Subcutaneous abdominal adipose tissue (tissue), 5 donors: ENCODE measurements around the gene OTUD7B.
A peak's percentile ranks its signal among the peaks of the same experiment; 100 is the strongest.

Experiments used
- H3K27ac ChIP-seq: one replicate; pipeline ENCODE4 v1.7.0; 2013; ENCODE audit warnings: low read depth, mild to moderate bottlenecking, inconsistent platforms, low read length, moderate library complexity
- H3K27me3 ChIP-seq, 5 donors: one replicate each; pipeline ENCODE4 v1.7.0; 2013; ENCODE audit warnings: low read length in 5 of 5, inconsistent platforms in 1 of 5; ENCODE audit not compliant: control insufficient read depth in 5 of 5, insufficient read depth in 4 of 5
- H3K36me3 ChIP-seq, 5 donors: one replicate each; pipeline ENCODE4 v1.7.0; 2013; ENCODE audit warnings: low read length in 5 of 5; ENCODE audit not compliant: control insufficient read depth in 5 of 5, insufficient read depth in 5 of 5
- H3K4me1 ChIP-seq, 5 donors: one replicate each; pipeline ENCODE4 v1.7.0; 2013; ENCODE audit warnings: low read length in 5 of 5, mild to moderate bottlenecking in 3 of 5, moderate library complexity in 1 of 5; ENCODE audit not compliant: control insufficient read depth in 5 of 5, insufficient read depth in 5 of 5
- H3K4me3 ChIP-seq, 5 donors: one replicate each; pipeline ENCODE4 v1.7.0; 2013; ENCODE audit warnings: low read length in 5 of 5, low read depth in 1 of 5
- H3K9ac ChIP-seq, 5 donors: one replicate each; pipeline ENCODE4 v1.7.0; 2013; ENCODE audit warnings: low read length in 5 of 5, mild to moderate bottlenecking in 4 of 5, moderate library complexity in 3 of 5
- H3K9me3 ChIP-seq, 5 donors: one replicate each; pipeline ENCODE4 v1.7.0; 2013; ENCODE audit warnings: low read length in 5 of 5; ENCODE audit not compliant: control insufficient read depth in 5 of 5
- donor health status: healthy.
- donor health status: healthy.
- donor health status: healthy.
- donor health status: healthy.
- donor health status: healthy.

The OTUD7B gene

GRCh38 chr1:149928401-149928724, 82.2 kb downstream of the OTUD7B start:
- peak overlapping the region in 4 of 5 donors; percentile 84 to 96 (median 94) for H3K9ac ChIP-seq
- H3K4me3 ChIP-seq = peak overlapping the region; percentile 94 to 98 (median 96)
- peak overlapping the region; percentile 90 for H3K27ac ChIP-seq
- H3K36me3 ChIP-seq = peaks cover 14 to 39% (median 37%) of the 10 kb centered on the region in 5 donors
- peaks cover 6 to 30% (median 28%) of the 10 kb centered on the region in 5 donors for H3K4me1 ChIP-seq
- H3K9me3 ChIP-seq = no peaks in the 10 kb centered on the region
- no peaks in the 10 kb centered on the region for H3K27me3 ChIP-seq

- Histone ChIP-seq H3K36me3 (peaks cover 19 to 45% (median 42%) of the 10 kb centered on the region in 5 donors), H3K27me3 (no peaks in the 10 kb centered on the region), H3K27ac (peak within 1 kb of the TSS; percentile 90), H3K4me1 (peaks cover 6 to 30% (median 28%) of the 10 kb centered on the region in 5 donors), H3K9me3 (no peaks in the 10 kb centered on the region), H3K9ac (peak within 1 kb of the TSS; percentile 84 to 96 (median 94)), H3K4me3 (peak within 1 kb of the TSS; percentile 94 to 98 (median 96))
These were observed 82.7 kb downstream of the OTUD7B start, which contains the start of gene SF3B4 for GRCh38 chr1:149927563-149928400. Gene SF3B4, minus strand, starts transcription at chr1:149927803. Its CDS starts 44 bp downstream, at chr1:149927759.

- H3K9me3 ChIP-seq = no peaks in the 10 kb centered on the region
- H3K27ac ChIP-seq = peak overlapping the region; percentile 90
- H3K27me3 ChIP-seq = no peaks in the 10 kb centered on the region
- peak overlapping the region; percentile 84 to 96 (median 94) for H3K9ac ChIP-seq
- H3K4me3 ChIP-seq = peak overlapping the region; percentile 94 to 98 (median 96)
- H3K36me3 ChIP-seq = peaks cover 22 to 50% (median 44%) of the 10 kb centered on the region in 5 donors
- H3K4me1 ChIP-seq = peaks cover 6 to 30% (median 28%) of the 10 kb centered on the region in 5 donors
These were observed 83.4 kb downstream of the OTUD7B start for GRCh38 chr1:149927056-149927562.

GRCh38 chr1:149926296-149926695, 84.2 kb downstream of the OTUD7B start:
- Histone ChIP-seq H3K27ac (no peak overlapping the region), H3K4me3 (peak overlapping the region in 3 of 5 donors; percentile 8 to 96 (median 96)), H3K4me1 (peaks cover 6 to 30% (median 28%) of the 10 kb centered on the region in 5 donors), H3K9me3 (no peaks in the 10 kb centered on the region), H3K9ac (no peak overlapping the region), H3K36me3 (peaks cover 24 to 47% (median 42%) of the 10 kb centered on the region in 5 donors), H3K27me3 (no peaks in the 10 kb centered on the region)

- H3K4me3 ChIP-seq = no peak overlapping the region
- H3K27ac ChIP-seq = no peak overlapping the region
- H3K9me3 ChIP-seq = no peaks in the 10 kb centered on the region
- H3K27me3 ChIP-seq = no peaks in the 10 kb centered on the region
- peaks cover 24 to 45% (median 42%) of the 10 kb centered on the region in 5 donors for H3K36me3 ChIP-seq
- peaks cover 6 to 30% (median 28%) of the 10 kb centered on the region in 5 donors for H3K4me1 ChIP-seq
- no peak overlapping the region for H3K9ac ChIP-seq
These were observed 84.8 kb downstream of the OTUD7B start for GRCh38 chr1:149925751-149926150.

GRCh38 chr1:149925345-149925744, 85.2 kb downstream of the OTUD7B start:
- Histone ChIP-seq H3K4me3 (no peak overlapping the region), H3K9ac (peak overlapping the region in 1 of 5 donors; percentile 24), H3K36me3 (peaks cover 24 to 45% (median 42%) of the 10 kb centered on the region in 5 donors), H3K9me3 (no peaks in the 10 kb centered on the region), H3K4me1 (peaks cover 6 to 30% (median 28%) of the 10 kb centered on the region in 5 donors), H3K27ac (no peak overlapping the region), H3K27me3 (no peaks in the 10 kb centered on the region)

GRCh38 chr1:149923626-149924025, 86.9 kb downstream of the OTUD7B start:
- no peak overlapping the region for H3K9ac ChIP-seq
- H3K4me3 ChIP-seq = no peak overlapping the region
- peaks cover 24 to 45% (median 42%) of the 10 kb centered on the region in 5 donors for H3K36me3 ChIP-seq
- no peaks in the 10 kb centered on the region for H3K9me3 ChIP-seq
- no peaks in the 10 kb centered on the region for H3K27me3 ChIP-seq
- no peak overlapping the region for H3K27ac ChIP-seq
- peaks cover 6 to 33% (median 26%) of the 10 kb centered on the region in 5 donors for H3K4me1 ChIP-seq

GRCh38 chr1:149917571-149918144, 92.9 kb downstream of the OTUD7B start, which contains the start of gene SV2A:
Gene SV2A, minus strand, starts transcription at chr1:149917844. Its CDS starts 4,004 bp downstream, at chr1:149913840.
- Histone ChIP-seq H3K9me3 (no peaks in the 10 kb centered on the region), H3K4me1 (peaks cover 0 to 4% (median 0%) of the 10 kb centered on the region in 5 donors), H3K27ac (no peak within 1 kb of the TSS), H3K27me3 (peaks cover 5 to 20% (median 9%) of the 10 kb centered on the region in 5 donors), H3K9ac (no peak within 1 kb of the TSS), H3K36me3 (peaks cover 4 to 5% (median 4%) of the 10 kb centered on the region in 5 donors), H3K4me3 (peak within 1 kb of the TSS in 1 of 5 donors; percentile 5)

- no peak overlapping the region for H3K9ac ChIP-seq
- peaks cover 5 to 20% (median 9%) of the 10 kb centered on the region in 5 donors for H3K27me3 ChIP-seq
- no peak overlapping the region for H3K27ac ChIP-seq
- peaks cover 0 to 3% (median 0%) of the 10 kb centered on the region in 5 donors for H3K36me3 ChIP-seq
- H3K4me3 ChIP-seq = no peak overlapping the region
- H3K4me1 ChIP-seq = peaks cover 0 to 4% (median 0%) of the 10 kb centered on the region in 5 donors
- H3K9me3 ChIP-seq = no peaks in the 10 kb centered on the region
These were observed 93.7 kb downstream of the OTUD7B start for GRCh38 chr1:149916898-149917252.
